B cell (primary cell): ENCODE results near the gene CYB5RL.

Source experiments
- CTCF ChIP-seq: fragments of 200-600 bp; IDR thresholded peaks from one replicate; pipeline ENCODE4 v1.8.0; 2022; ENCODE audit warnings: antibody characterized with exemption, mild to moderate bottlenecking
- EZH2 ChIP-seq: IDR thresholded peaks from 2 replicates; pipeline ENCODE4 v1.6.1; 2012; ENCODE audit warnings: borderline replicate concordance, low read depth, mild to moderate bottlenecking, moderate library complexity, low read length; ENCODE audit not compliant: insufficient read depth, poor library complexity, severe bottlenecking

GRCh38 chr1:54199765-54200518 is at the start of gene CYB5RL, which contains the start of gene MRPL37:
- TF ChIP-seq CTCF (no peak), EZH2 (no peak)
